Skin epidermis (tissue), 12 donors: Measurements from ENCODE around the gene TGFBR3.

Source experiments
- H3K27ac ChIP-seq, 21 experiments: fragments of 200-600 bp; sonication (generic) in 11 of 21; one replicate each; pipeline ENCODE4 v1.5.0; 2020; ENCODE audit warnings: mild to moderate bottlenecking in 3 of 21, inconsistent platforms in 2 of 21, moderate library complexity in 2 of 21
- H3K4me3 ChIP-seq, 7 experiments: fragments of 200-600 bp; sonication (generic) in 2 of 7; one replicate each; pipeline ENCODE4 v1.5.0; 2020; ENCODE audit warnings: inconsistent platforms in 2 of 7, mild to moderate bottlenecking in 2 of 7, moderate library complexity in 1 of 7

TGFBR3 gene

DNA sequence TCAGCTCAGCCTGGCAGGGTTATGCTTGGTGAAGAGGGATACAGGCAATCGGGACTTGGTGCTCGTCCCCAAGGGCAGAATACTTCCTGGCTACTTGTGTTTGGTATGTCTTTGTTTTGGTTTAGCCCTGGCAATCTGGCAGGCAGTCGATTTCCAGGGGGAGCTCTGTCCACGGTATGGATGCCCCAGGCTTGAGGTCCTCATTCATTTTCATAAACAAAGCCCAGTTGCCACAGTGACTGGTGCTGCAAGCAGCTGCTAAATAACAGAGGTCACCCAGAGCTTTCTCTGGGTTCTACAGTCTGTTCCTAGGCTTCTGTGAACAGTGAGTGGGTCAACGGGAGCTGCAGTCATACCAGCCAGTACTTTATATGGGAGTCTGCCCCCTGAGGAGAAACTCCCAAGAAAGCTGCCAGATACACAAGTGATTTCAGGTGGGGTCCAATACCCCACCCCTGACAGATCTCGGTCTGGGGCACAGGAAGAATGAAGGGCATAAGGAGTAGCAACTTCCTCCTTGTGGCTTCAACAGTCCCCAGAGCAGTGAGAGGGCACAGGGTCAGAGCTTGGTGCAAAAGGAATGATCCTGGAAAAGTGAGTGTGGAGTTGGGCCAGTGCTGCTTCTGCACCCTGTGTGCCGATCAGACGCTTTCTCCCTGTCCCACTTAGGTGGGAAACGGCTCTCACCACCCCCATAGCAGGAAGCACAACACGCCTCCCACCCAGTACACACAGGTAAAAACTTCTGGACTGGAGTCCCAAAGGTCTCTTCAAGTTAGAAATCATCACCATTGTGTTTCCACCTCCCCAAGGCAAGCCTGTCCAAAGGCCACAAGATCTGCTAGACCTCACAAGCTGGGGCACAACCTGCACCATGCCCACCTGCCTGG, 55.5 kb downstream of the TGFBR3 start:
- H3K27ac ChIP-seq: peak overlapping the region in 6 of 21 experiments; percentile 18 to 56 (median 39)
- H3K4me3 ChIP-seq: no peak overlapping the region

- peak overlapping the region in 6 of 21 experiments; percentile 18 to 56 (median 44) for H3K27ac ChIP-seq
- H3K4me3 ChIP-seq: no peak overlapping the region
Measured at GRCh38 chr1:91829293-91830153, 56.4 kb downstream of the TGFBR3 start.

GRCh38 chr1:91828583-91829281, 57.2 kb downstream of the TGFBR3 start:
- Histone ChIP-seq H3K4me3 (no peak overlapping the region), H3K27ac (peak overlapping the region in 8 of 21 experiments; percentile 2 to 60 (median 46))

DNA sequence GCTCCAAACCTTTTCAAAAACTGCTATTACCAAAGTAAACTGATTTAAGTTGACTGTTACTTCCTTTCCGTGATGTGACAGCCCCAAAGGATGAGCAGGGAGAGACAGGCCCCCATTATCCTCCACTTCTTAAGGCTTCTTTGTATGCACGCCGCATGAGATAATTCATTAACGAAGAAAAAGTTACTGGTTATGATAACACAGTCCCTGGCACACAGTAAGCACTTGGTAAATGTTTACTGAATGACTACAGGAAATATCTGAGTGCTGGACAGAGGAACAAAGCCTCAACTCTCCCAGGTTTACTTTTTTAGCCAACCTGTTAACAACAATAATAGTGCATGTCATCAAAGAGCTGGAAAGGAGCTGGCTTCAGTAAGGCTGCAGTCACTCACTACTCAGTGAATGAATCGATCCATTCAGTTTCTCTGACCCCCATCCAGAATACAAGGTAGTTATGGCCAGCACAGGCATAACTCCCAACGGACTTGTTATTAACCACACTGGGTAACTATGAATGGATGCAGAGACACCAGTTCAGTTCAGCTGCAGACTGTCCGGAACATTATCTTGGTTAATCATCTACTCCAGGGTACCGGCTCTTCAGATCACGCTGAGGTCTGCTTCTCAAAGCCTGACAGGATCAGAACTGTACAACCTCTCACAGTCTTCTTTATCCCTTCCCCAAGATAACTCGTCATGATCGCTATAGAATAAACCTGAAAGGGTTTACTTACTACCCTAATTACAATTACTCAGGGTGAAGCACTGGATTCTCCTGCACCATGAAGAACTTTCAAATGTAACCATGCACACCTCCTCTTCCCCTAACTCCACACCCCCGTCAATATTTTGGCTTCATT, 58.3 kb downstream of the TGFBR3 start:
- peak overlapping the region in 8 of 21 experiments; percentile 12 to 60 (median 40) for H3K27ac ChIP-seq
- no peak overlapping the region for H3K4me3 ChIP-seq

GRCh38 chr1:91827087-91827458, 58.9 kb downstream of the TGFBR3 start:
- peak overlapping the region in 6 of 21 experiments; percentile 12 to 60 (median 48) for H3K27ac ChIP-seq
- no peak overlapping the region for H3K4me3 ChIP-seq

GRCh38 chr1:91826649-91827048, 59.3 kb downstream of the TGFBR3 start:
- H3K4me3 ChIP-seq: no peak overlapping the region
- peak overlapping the region in 3 of 21 experiments; percentile 50 to 55 (median 50) for H3K27ac ChIP-seq

DNA sequence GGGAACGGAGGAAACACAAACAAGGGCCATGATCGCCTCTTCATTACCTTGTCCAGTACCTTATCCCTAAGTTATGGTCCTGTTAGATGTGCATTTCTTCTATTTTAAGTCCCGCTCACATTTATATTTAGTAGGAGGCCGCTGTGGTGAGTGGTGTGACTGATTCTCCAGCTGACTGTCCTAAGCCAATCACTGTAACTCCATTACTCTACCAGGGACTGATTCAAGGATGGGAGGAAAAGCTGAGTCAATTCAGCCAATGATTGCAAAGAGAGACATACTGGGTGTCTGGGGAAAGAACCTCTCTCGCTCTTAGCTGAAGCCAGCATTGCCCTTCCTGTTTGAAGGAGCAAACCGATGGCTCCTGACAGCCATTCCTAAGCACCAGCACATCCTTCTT, 59.7 kb downstream of the TGFBR3 start:
- H3K27ac ChIP-seq: peak overlapping the region in 2 of 21 experiments; percentile 50 to 55
- H3K4me3 ChIP-seq: no peak overlapping the region

DNA sequence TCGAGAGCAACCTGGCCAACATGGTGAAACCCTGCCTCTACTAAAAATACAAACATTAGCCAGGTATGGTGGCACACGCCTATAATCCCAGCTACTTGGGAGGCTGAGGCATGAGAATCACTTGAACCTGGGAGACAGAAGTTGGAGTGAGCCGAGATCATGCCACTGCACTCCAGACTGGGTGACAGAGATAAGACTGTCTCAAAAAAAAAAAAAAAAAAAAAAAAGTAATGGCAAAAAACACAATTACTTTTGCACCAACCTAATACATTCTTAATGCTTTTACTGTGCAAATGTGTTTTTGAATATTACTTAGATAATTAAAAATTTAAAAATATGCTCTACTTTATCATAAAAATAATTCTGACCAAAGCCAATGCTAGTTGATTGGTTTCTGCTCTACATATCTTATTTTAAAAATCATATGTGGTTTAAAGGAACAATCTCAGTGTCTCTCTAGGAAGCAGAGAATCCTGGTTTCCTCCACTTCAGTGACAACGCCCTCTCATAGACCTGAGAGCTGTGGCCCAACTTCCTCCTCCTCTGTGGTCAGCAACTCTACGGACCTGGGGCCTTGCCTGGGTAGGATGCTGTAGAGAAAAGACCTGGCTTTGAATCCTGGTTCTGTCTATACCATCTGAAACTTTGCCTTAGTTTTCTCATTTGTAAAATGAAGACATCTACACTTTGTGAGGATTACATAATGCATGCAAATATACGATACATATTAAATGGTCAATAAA, 64.7 kb downstream of the TGFBR3 start:
- H3K4me3 ChIP-seq: no peak overlapping the region
- H3K27ac ChIP-seq: no peak overlapping the region

DNA sequence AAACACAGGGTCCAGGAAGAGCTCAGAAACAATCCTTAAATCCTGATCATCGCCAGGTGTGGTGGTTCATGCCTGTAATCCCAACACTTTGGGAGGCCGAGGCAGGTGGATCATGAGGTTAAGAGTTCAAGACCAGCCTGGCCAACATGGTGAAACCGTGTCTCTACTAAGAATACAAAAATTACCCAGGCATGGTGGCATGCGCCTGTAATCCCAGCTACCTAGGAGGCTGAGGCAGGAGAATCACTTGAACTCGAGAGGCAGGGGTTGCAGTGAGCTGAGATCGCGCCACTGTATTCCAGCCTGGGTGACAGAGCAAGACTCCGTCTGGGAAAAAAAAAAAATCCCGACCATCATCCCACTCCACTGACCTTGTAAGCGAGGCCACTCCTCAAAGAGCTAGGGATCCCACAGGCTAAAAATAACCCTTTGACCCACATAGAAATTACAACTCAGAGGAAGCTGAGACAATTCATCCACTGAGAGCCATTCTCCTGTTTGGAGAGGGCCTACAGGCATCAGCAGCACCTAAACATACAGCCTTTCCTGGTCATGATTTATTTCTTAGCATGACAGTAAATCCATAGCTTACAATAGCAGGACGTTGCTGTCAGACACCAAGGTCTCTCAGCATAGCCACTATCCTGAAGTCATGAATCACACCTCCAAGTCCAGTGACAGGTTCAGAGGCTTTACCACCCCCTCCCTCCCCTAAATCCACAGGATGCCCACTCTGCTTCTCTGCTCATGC, 66.7 kb downstream of the TGFBR3 start:
- Histone ChIP-seq H3K4me3 (no peak overlapping the region), H3K27ac (peak overlapping the region in 4 of 21 experiments; percentile 1 to 58 (median 12))

DNA sequence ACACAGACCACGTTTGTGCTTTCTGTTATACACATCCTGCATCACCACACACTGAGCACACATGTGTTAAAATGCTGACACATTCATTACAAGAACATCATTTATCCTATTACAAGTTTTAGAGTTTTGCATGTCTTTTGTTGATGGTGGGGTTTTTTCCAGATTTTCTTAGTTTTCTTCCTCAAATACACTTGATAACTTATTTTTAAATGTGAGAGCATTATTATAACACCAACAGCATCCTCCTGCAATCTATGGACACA, 67.3 kb downstream of the TGFBR3 start:
- Histone ChIP-seq H3K4me3 (no peak overlapping the region), H3K27ac (peak overlapping the region in 3 of 21 experiments; percentile 14 to 58 (median 28))

DNA sequence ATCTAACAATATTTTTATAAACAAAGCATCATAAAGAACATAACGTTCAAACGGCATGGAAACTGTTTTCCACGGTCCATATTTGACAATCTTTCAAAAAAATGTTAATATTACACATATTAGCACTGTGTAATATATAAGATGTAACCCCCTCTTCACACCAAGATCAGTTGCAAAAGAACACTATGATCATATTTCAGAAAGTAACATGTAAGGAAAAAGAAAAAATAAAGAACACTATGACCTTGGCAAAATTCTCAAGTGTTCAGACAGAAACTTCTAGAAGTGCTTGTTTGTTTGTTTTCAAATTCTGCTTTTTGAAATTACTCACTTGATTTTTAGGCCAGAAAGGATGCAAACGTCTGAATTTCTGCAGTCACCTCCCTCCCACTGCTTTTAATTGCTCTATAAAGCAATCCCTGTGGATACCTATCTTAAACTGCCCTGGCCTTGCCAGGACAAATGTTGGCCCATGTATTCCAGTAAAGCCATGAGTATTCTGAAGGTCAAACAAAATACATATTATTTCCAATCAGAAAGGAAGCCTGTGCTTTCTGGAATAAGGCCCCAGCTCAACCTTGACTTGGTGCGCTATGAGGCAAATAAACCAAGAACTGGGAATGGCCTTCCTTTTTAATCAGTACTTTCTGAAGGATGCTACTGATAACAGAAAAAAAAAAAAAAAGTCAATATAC, 68.6 kb downstream of the TGFBR3 start:
- peak overlapping the region in 4 of 21 experiments; percentile 2 to 31 (median 12) for H3K27ac ChIP-seq
- no peak overlapping the region for H3K4me3 ChIP-seq

- Histone ChIP-seq H3K27ac (peak overlapping the region in 5 of 21 experiments; percentile 1 to 57 (median 31)), H3K4me3 (no peak overlapping the region)
Measured at GRCh38 chr1:91816031-91816430, 69.9 kb downstream of the TGFBR3 start.

- Histone ChIP-seq H3K4me3 (no peak overlapping the region), H3K27ac (peak overlapping the region in 1 of 21 experiments; percentile 14)
Measured at GRCh38 chr1:91814448-91814847, 71.5 kb downstream of the TGFBR3 start.

GRCh38 chr1:91813813-91814212, 72.1 kb downstream of the TGFBR3 start:
- H3K27ac ChIP-seq: no peak overlapping the region
- H3K4me3 ChIP-seq: no peak overlapping the region

DNA sequence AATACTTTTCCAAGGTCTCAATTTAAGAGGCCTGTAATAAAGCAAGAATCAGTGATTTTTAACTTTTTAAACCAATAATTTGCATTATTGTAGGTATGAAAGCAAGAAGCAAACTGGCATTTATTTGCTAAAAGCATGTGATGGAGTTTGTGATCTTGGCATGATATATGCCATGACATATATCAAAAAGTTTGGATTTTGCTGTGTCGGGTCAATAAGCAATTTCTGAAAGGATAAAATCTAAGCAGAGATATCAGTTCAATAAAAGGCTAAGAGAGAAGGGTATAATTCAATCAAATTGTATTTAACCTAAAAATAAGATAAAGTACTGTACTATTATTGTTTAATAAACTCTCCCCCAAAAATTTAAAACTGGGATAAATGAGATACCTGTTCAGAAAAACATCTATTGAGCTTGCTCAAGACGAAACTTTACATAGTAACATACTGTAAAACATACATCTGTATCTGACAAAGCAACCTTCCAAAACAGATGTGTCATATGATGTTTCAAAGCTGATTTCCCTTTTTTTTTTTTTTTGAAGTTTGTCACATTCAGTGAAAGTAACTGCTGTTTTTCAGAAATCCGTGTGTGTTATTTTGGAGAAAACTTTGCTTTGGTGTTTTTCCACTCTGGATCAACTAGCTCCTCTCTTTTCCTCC, 74.5 kb downstream of the TGFBR3 start:
- Histone ChIP-seq H3K27ac (no peak overlapping the region), H3K4me3 (no peak overlapping the region)

DNA sequence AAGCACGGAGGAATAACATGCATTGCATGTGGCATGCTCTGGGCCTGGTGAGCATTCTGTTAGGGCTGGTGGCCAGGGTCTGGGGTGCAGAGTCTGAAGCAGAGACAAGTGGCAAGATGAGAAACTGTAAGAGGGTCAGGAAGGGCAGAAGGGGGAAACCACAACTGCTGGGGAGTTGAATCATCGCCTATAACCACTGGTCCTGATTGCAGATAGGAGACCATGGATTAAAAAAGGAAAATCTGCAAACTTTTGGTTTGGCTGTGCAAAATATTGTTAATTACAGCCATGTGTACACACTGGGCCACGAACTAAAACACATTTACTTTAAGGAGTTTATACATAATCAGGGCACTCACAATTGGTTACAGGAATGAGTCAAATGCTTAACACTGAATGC, 76.6 kb downstream of the TGFBR3 start:
- Histone ChIP-seq H3K4me3 (no peak overlapping the region), H3K27ac (peak overlapping the region in 1 of 21 experiments; percentile 26)
